GM12873 (cell line): ENCODE data around the gene DNAJC1.

Experiments
- CTCF ChIP-seq: IDR thresholded peaks from 2 replicates; pipeline ENCODE4 v1.5.1; 2012; ENCODE audit warnings: low read depth, mild to moderate bottlenecking, moderate library complexity, low read length, control low read depth; ENCODE audit not compliant: insufficient read depth; ENCODE audit errors: missing control alignments

The DNAJC1 gene

DNA sequence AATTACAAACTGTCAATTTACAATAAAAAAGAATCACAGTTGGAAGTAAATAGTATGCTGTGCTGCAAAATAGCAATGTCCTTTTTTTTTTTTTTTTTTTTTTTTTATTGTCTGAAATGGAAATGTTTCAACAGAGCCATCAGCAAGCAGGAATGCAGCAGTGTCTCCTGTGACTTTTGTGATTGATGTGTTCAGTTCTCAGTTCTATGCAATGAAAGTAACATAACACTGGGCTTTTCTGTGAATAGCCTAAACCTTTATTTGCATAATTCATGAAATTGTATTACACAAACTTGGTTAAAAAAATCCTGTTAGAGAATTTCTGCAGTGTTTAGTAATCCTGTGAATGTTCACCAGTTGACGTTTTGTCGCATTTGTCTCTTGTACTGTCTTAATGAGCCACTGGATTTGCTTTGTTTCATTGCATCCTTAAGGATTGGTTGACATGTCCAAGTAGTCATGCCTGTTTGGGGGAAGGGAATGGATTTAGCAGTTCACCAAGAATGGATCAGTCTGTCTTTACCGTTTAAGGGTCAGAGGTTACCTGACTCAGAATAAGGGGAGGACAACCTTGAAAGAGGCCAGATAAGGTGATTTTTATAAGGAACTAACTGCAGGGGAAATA, 276.8 kb downstream of the DNAJC1 start:
- TF ChIP-seq CTCF = no peak

- no peak for TF ChIP-seq CTCF
Measured at GRCh38 chr10:21724687-21725367, 278.7 kb downstream of the DNAJC1 start.

GRCh38 chr10:21724020-21724589, 279.4 kb downstream of the DNAJC1 start:
- no peak for TF ChIP-seq CTCF

- no peak for TF ChIP-seq CTCF
Measured at GRCh38 chr10:21722209-21722608, 281.3 kb downstream of the DNAJC1 start.

- no peak for TF ChIP-seq CTCF
Measured at GRCh38 chr10:21721000-21721665, 282.4 kb downstream of the DNAJC1 start.

DNA sequence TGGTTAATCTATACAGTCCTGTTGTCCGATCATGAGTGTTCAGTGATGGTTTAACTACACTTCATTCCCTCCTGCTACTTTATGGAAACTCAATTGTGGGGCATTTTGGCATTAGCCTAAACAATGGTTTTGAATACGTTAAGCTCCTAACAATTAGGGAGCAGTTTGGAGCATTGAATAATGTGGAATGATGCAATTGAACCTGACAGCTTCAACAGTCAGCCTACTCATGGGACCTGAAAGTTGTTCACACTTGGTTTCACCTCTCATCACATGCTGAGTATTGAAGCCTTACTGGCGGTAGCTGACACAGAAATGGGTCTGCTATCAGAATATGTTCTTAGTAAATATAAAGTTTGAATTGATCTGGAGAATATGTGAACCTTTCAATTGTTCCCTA, 283.4 kb downstream of the DNAJC1 start:
- TF ChIP-seq CTCF = no peak

DNA sequence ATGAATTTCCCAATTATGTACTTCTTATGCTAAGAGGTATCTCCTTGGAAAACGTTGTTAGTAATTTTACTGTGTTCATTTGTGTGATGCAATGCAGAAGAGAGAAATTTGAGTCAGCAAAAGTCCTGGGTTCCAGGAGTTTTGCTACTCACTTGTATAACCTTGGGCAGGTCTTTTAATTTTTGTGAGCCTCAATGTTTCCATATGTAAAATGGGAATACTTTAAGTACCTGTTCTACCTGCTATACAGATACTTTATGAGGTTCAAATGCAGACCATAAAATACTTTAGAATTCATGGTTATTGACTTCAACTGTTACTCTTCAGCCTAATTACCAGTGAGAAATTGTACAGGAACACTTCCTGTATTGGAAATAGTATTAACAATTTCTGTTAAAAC, 284.0 kb downstream of the DNAJC1 start:
- TF ChIP-seq CTCF = no peak
